H1 (cell line): Measurements from ENCODE around the gene FRS2. TPM values are rescaled to one million over a fixed set of nuclear protein-coding genes. Genes with fewer than 3 reads are reported as not detected.

ENCODE experiments used
- polyA plus RNA-seq, 7 experiments: library from polyadenylated mRNA; depleted of rRNA in 3 of 7; stranded (reverse) in 5 of 7; unstranded in 2 of 7; fragments of >200 nt in 5 of 7; fragments of 200-250 nt in 2 of 7; gene quantifications; 1 replicate in 5 of 7; 2 replicates in 1 of 7; 4 replicates in 1 of 7; pipeline versions ENCODE4 v1.2.1 to v1.2.3, GENCODE V29; 2011 to 2013; ENCODE audit warnings: missing spikeins in 2 of 7, mixed read lengths in 2 of 7
- total RNA-seq: library from RNA; stranded (reverse); fragmentation: NEBNext Ultra II Directional; extraction: Animal tissue kit (Norgen Biotek cat#: 25700); gene quantifications from 2 replicates; pipeline ENCODE4 v1.2.1, GENCODE V29; 2021
- TF ChIP-seq, protein P1 (sequence below): fragments of 300-600 bp; sonication (generic); IDR thresholded peaks from 2 replicates; pipeline ENCODE4 v1.7.1; 2012; ENCODE audit warnings: low read length, moderate library complexity, mild to moderate bottlenecking, inconsistent platforms; ENCODE audit not compliant: insufficient replicate concordance

The FRS2 gene
- total and polyA plus RNA-seq, 2 of the 8 experiments (the other 6 are each of a cell fraction or from before 2014, with no cell fraction given), result 10.3 to 35.8 TPM

- TF ChIP-seq, protein P1, sequence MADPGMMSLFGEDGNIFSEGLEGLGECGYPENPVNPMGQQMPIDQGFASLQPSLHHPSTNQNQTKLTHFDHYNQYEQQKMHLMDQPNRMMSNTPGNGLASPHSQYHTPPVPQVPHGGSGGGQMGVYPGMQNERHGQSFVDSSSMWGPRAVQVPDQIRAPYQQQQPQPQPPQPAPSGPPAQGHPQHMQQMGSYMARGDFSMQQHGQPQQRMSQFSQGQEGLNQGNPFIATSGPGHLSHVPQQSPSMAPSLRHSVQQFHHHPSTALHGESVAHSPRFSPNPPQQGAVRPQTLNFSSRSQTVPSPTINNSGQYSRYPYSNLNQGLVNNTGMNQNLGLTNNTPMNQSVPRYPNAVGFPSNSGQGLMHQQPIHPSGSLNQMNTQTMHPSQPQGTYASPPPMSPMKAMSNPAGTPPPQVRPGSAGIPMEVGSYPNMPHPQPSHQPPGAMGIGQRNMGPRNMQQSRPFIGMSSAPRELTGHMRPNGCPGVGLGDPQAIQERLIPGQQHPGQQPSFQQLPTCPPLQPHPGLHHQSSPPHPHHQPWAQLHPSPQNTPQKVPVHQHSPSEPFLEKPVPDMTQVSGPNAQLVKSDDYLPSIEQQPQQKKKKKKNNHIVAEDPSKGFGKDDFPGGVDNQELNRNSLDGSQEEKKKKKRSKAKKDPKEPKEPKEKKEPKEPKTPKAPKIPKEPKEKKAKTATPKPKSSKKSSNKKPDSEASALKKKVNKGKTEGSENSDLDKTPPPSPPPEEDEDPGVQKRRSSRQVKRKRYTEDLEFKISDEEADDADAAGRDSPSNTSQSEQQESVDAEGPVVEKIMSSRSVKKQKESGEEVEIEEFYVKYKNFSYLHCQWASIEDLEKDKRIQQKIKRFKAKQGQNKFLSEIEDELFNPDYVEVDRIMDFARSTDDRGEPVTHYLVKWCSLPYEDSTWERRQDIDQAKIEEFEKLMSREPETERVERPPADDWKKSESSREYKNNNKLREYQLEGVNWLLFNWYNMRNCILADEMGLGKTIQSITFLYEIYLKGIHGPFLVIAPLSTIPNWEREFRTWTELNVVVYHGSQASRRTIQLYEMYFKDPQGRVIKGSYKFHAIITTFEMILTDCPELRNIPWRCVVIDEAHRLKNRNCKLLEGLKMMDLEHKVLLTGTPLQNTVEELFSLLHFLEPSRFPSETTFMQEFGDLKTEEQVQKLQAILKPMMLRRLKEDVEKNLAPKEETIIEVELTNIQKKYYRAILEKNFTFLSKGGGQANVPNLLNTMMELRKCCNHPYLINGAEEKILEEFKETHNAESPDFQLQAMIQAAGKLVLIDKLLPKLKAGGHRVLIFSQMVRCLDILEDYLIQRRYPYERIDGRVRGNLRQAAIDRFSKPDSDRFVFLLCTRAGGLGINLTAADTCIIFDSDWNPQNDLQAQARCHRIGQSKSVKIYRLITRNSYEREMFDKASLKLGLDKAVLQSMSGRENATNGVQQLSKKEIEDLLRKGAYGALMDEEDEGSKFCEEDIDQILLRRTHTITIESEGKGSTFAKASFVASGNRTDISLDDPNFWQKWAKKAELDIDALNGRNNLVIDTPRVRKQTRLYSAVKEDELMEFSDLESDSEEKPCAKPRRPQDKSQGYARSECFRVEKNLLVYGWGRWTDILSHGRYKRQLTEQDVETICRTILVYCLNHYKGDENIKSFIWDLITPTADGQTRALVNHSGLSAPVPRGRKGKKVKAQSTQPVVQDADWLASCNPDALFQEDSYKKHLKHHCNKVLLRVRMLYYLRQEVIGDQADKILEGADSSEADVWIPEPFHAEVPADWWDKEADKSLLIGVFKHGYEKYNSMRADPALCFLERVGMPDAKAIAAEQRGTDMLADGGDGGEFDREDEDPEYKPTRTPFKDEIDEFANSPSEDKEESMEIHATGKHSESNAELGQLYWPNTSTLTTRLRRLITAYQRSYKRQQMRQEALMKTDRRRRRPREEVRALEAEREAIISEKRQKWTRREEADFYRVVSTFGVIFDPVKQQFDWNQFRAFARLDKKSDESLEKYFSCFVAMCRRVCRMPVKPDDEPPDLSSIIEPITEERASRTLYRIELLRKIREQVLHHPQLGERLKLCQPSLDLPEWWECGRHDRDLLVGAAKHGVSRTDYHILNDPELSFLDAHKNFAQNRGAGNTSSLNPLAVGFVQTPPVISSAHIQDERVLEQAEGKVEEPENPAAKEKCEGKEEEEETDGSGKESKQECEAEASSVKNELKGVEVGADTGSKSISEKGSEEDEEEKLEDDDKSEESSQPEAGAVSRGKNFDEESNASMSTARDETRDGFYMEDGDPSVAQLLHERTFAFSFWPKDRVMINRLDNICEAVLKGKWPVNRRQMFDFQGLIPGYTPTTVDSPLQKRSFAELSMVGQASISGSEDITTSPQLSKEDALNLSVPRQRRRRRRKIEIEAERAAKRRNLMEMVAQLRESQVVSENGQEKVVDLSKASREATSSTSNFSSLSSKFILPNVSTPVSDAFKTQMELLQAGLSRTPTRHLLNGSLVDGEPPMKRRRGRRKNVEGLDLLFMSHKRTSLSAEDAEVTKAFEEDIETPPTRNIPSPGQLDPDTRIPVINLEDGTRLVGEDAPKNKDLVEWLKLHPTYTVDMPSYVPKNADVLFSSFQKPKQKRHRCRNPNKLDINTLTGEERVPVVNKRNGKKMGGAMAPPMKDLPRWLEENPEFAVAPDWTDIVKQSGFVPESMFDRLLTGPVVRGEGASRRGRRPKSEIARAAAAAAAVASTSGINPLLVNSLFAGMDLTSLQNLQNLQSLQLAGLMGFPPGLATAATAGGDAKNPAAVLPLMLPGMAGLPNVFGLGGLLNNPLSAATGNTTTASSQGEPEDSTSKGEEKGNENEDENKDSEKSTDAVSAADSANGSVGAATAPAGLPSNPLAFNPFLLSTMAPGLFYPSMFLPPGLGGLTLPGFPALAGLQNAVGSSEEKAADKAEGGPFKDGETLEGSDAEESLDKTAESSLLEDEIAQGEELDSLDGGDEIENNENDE, result no peak
Observed at GRCh38 chr12:69508091-69508490, 37.9 kb downstream of the FRS2 start (continued).
